ENCODE results near the gene INPP5D. TPM values are rescaled to one million over a fixed set of nuclear protein-coding genes. Genes with fewer than 3 reads are reported as not detected.
A peak's percentile ranks its signal among the peaks of the same experiment; 100 is the strongest.
"Not testable (repeated sequence)": the region's sequence is repeated elsewhere in the genome, so short reads cannot be mapped to it uniquely, and the experiment has no call there.

INPP5D gene
- total RNA-seq, 2 donors from 2014 or later, result 64.8 to 69.3 TPM

DNA sequence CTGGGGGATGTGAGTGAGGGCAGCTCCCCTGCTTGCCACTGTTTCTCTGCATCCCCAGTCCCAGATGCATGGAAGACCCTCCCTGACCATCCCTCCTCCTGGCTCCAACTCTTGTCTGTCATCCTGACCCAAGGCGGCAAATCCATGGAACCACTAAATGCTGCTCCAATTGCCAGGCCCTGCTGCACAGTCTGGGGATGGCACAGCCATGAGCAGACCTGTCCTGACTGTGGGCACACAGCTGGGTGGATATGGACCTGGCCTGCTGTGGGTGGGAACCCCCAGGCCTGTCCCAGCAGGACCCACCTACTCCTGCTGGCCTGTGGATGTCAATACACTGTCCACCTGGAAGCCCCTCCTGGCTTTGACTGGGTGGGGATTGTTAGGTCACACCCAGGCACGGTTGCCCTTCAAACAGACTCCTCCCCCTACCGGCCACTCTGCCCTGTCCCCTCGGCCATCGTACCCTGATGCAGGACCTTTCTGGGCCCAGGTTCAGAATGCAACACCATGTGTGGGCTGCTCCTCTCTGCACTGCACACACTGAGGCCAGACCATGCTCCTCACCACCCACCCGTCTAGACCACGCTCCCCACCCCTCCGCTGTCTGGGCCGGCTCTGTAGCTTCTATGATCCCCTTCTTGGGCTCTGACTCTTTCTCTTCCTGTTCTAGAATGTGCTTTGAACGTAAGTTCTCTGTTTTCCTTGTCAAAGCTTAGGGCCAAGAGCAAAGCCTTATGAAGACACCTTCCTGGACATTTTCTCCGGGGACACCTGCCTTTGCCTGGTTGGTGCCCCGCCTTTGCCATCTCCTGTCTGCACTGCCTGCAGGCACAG is 57.9 kb downstream of the INPP5D start:
- DNase-seq (no peak), ATAC-seq (replicated peaks in 1 of 2) (no peak)
- H3K4me1 Mint-ChIP-seq (ENCODE audit: low read depth), result peaks cover 59% of the 10 kb centered on the region
- H3K9me3 Mint-ChIP-seq, result no peaks in the 10 kb centered on the region
- H3K4me3 Mint-ChIP-seq, result no peak overlapping the region
- no peaks in the 10 kb centered on the region for H3K27me3 Mint-ChIP-seq (ENCODE audit: low read depth)
- H3K27ac Mint-ChIP-seq, result peak overlapping the region; percentile 85
- peaks cover 8 to 18% of the 10 kb centered on the region in 2 donors for H3K36me3 Mint-ChIP-seq (ENCODE audit: insufficient read depth in 2 of 2)

DNA sequence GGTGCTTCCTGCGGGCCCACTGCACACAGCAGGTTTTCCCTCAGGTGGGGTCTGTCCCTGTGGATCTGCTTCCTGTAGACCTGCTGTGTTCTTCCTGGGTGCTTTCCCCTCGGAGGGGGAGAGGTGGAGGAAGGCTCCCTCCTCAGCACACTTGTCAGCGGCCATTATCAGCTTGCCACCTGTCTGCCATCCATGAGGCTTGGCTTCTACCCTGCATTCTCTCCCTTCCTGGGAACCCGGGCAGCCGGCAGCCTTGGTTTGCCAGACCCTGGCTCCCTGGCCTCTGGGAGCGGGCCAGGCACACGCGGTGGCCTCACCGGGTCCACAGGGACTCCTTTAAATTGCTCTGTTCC is 58.5 kb downstream of the INPP5D start:
- Mint-ChIP-seq H3K36me3 (ENCODE audit: insufficient read depth in 2 of 2) (peaks cover 9 to 23% of the 10 kb centered on the region in 2 donors), H3K27ac (peak overlapping the region; percentile 85), H3K9me3 (no peaks in the 10 kb centered on the region), H3K4me1 (ENCODE audit: low read depth) (peaks cover 54% of the 10 kb centered on the region), H3K4me3 (no peak overlapping the region), H3K27me3 (ENCODE audit: low read depth) (no peaks in the 10 kb centered on the region)
- no peak for ATAC-seq (replicated peaks in 1 of 2)
- no peak for DNase-seq

DNA sequence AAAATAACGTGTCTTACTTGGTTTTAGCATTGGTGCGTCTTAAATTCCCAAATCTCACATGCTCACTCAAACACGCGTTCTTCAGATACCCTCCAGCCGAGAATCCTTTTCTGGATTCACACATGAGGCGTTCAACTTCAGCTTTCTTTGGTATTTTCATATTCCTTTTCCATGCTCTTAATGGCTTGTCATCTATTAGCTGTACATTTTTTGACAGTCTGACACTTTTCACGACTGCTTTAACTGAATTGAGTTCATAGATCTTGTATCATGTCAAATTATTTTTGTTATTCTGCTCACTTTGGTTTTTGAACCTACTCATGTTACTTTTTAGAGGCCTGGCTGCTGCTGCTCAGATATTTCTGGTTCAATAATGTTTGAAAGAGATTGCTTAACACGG is 59.0 kb downstream of the INPP5D start:
- Mint-ChIP-seq H3K27ac (peak overlapping the region; percentile 85), H3K4me3 (no peak overlapping the region), H3K4me1 (ENCODE audit: low read depth) (peaks cover 49% of the 10 kb centered on the region), H3K27me3 (ENCODE audit: low read depth) (no peaks in the 10 kb centered on the region), H3K36me3 (ENCODE audit: insufficient read depth in 2 of 2) (peaks cover 10 to 24% of the 10 kb centered on the region in 2 donors), H3K9me3 (no peaks in the 10 kb centered on the region)
- ATAC-seq (replicated peaks in 1 of 2), result no peak
- DNase-seq, result no peak

DNA sequence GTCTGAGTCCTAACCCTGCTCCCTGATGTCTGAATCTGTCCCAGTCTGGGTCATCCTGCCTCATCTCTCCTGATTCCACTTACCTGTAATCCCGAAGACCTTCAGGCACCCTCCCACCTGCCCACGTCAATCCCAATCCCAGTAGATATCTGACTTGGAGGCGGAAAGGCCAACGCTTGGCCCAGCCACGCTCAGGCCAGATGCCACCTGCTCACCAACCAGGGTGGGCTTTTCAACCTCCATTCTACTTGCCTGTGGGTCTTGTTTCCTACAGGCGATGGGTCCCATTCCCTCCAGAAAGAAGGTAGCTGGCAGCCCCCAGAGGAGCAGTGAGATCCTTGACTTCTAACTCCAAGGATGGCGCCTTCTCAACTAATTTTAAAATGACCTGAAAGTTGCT is 59.7 kb downstream of the INPP5D start:
- peaks cover 10 to 24% of the 10 kb centered on the region in 2 donors for H3K36me3 Mint-ChIP-seq (ENCODE audit: insufficient read depth in 2 of 2)
- peaks cover 42% of the 10 kb centered on the region for H3K4me1 Mint-ChIP-seq (ENCODE audit: low read depth)
- H3K27ac Mint-ChIP-seq, result no peak overlapping the region
- no peak overlapping the region for H3K4me3 Mint-ChIP-seq
- no peaks in the 10 kb centered on the region for H3K9me3 Mint-ChIP-seq
- DNase-seq, result no peak
- ATAC-seq (replicated peaks in 1 of 2), result no peak
- H3K27me3 Mint-ChIP-seq (ENCODE audit: low read depth), result no peaks in the 10 kb centered on the region

DNA sequence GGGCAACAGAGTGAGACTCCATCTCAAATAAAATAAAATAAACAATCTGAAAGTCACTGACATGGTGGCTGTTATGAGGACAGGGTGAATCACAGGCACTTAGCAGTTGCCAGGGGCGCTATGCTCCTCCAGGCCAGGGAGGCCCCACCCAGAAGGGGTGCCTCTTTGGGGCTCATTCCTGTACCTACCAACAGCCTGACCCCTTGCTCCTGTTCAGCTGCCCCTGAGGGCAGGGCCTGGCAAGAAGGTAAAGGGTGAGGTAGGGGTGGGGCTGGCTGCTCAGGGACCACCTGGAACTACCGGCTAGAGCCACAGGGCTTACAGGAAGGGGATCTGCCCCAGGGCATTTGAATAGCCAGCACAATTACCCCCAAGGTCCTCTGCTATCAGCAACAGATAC is 60.3 kb downstream of the INPP5D start:
- no peaks in the 10 kb centered on the region for H3K27me3 Mint-ChIP-seq (ENCODE audit: low read depth)
- H3K4me3 Mint-ChIP-seq, result no peak overlapping the region
- DNase-seq (no peak), ATAC-seq (replicated peaks in 1 of 2) (no peak)
- no peaks in the 10 kb centered on the region for H3K9me3 Mint-ChIP-seq
- peaks cover 10 to 24% of the 10 kb centered on the region in 2 donors for H3K36me3 Mint-ChIP-seq (ENCODE audit: insufficient read depth in 2 of 2)
- no peak overlapping the region for H3K27ac Mint-ChIP-seq
- peaks cover 35% of the 10 kb centered on the region for H3K4me1 Mint-ChIP-seq (ENCODE audit: low read depth)

DNA sequence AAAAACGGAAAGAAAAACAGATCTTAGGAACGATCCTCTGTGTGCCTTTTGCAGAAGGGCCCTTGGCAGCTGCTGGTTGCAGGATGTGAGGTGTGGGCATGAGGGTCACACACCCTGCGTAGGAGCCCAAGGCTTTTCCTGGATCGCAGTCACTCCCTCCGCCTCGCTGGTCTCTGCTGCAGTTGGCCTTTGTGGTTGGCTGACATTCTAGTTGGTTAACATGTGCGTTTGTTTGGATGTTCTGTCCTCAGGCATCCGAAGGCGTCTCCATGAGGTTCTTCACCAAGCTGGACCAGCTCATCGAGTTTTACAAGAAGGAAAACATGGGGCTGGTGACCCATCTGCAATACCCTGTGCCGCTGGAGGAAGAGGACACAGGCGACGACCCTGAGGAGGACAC is 61.7 kb downstream of the INPP5D start:
- H3K36me3 Mint-ChIP-seq (ENCODE audit: insufficient read depth in 2 of 2), result peaks cover 10 to 26% of the 10 kb centered on the region in 2 donors
- no peak overlapping the region for H3K27ac Mint-ChIP-seq
- H3K4me1 Mint-ChIP-seq (ENCODE audit: low read depth), result peaks cover 27% of the 10 kb centered on the region
- ATAC-seq (replicated peaks in 1 of 2) (no peak), DNase-seq (no peak)
- H3K27me3 Mint-ChIP-seq (ENCODE audit: low read depth), result no peaks in the 10 kb centered on the region
- no peak overlapping the region for H3K4me3 Mint-ChIP-seq
- no peaks in the 10 kb centered on the region for H3K9me3 Mint-ChIP-seq

DNA sequence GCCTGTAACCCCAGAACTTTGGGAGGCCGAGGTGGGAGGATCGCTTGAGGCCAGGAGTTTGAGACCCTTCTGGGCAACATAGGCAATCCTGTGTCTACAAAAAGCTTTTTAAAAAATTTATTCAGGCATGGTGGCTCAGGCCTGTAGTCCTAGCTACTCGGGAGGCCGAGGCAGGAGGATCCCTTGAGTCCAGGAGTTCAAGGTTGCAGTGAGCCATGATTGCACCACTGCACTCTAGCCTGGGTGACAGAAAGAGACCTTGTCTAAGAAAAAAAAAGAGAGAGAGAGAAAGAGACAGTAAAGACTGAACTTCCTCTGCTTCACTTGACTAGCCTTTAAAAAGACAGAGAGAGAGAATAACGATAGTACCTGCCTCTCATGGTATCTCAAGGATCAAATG is 62.4 kb downstream of the INPP5D start:
- no peak overlapping the region for H3K4me3 Mint-ChIP-seq
- ATAC-seq (replicated peaks in 1 of 2), result no peak
- H3K36me3 Mint-ChIP-seq (ENCODE audit: insufficient read depth in 2 of 2), result peaks cover 10 to 30% of the 10 kb centered on the region in 2 donors
- no peaks in the 10 kb centered on the region for H3K9me3 Mint-ChIP-seq
- no peaks in the 10 kb centered on the region for H3K27me3 Mint-ChIP-seq (ENCODE audit: low read depth)
- DNase-seq, result no peak
- H3K27ac Mint-ChIP-seq, result no peak overlapping the region
- peaks cover 20% of the 10 kb centered on the region for H3K4me1 Mint-ChIP-seq (ENCODE audit: low read depth)

DNA sequence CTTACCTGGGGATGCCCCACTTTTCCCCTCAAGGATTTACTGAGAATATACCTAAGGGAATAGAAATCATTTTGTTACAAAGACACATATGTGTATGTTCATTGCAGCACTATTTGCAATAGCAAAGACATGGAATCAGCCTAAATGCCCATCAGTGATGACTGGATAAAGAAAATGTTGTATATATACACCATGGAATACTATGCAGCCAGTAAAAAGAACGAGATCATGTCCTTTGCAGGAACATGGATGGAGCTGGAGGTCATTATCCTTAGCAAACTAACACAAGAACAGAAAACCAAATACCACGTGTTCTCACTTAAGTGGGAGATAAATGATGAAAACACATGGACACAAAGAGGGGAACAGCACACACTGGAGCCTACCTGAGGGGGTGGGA is 63.4 kb downstream of the INPP5D start:
- H3K27ac Mint-ChIP-seq; ATAC-seq (replicated peaks in 1 of 2); DNase-seq; H3K4me1 Mint-ChIP-seq (ENCODE audit: low read depth); H3K4me3 Mint-ChIP-seq; H3K27me3 Mint-ChIP-seq (ENCODE audit: low read depth); H3K9me3 Mint-ChIP-seq: not testable (repeated sequence)
- peaks cover 10 to 28% of the 10 kb centered on the region in 2 donors for H3K36me3 Mint-ChIP-seq (ENCODE audit: insufficient read depth in 2 of 2)

DNA sequence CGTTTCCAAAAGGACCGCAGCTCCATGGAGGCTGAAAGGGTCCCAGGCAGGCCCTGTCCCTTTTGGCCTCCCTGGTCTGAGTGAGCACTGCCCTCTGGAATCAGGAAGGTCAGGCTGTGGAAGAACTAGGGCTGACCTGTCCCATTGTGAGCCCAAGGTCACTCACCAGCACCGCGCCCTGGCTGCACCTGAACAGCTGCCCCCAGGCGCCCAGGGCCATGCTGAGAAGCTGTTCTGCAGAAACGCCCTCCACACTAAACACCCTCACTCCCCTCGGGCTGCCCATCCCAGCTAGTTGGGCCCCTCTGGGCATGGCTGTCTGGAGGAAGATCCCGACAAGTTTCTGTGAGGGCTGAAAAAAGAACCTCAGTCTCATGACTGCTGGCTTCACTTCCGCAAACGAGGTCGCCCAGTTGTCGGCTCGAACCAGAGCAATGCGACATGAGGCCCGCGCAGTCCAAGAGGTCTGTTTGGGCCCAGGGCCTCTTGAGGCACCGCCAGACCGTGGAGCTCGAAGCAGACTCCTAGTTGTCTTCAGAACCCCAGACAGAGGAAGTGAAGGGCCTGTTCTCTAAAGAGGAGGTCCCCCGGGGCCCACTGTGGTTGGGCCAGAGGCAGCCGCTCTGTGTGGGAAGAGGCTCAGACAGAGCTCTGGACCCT is 64.4 kb downstream of the INPP5D start:
- no peaks in the 10 kb centered on the region for H3K9me3 Mint-ChIP-seq
- no peak overlapping the region for H3K27ac Mint-ChIP-seq
- H3K4me3 Mint-ChIP-seq, result no peak overlapping the region
- ATAC-seq (replicated peaks in 1 of 2), result no peak
- H3K4me1 Mint-ChIP-seq (ENCODE audit: low read depth), result peaks cover 5% of the 10 kb centered on the region
- H3K36me3 Mint-ChIP-seq (ENCODE audit: insufficient read depth in 2 of 2), result peaks cover 10 to 21% of the 10 kb centered on the region in 2 donors
- no peak for DNase-seq
- H3K27me3 Mint-ChIP-seq (ENCODE audit: low read depth), result no peaks in the 10 kb centered on the region

DNA sequence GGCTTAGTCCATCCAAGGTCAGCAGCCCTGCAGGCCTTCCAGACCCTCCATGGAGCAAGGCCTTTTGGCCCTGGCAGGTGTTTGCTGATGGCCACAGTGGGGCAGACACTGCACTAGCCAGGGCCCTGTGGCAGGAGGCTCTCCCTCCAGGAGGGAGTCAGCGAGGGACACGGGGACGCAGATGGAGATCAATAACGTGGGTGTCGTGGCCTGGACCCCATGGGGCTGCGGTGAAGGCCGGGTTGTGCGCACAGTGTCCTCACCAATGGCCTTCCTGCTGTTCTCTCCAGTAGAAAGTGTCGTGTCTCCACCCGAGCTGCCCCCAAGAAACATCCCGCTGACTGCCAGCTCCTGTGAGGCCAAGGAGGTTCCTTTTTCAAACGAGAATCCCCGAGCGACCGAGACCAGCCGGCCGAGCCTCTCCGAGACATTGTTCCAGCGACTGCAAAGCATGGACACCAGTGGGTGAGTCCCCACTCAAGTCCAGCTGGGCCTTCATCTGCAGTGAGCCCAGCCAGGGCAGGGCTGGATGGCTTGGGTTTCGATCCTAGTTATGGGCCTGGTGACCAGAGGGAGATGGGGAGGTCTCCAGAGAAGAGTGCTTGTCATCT is 65.4 kb downstream of the INPP5D start:
- ATAC-seq (replicated peaks in 1 of 2), result no peak
- Mint-ChIP-seq H3K27me3 (ENCODE audit: low read depth) (no peaks in the 10 kb centered on the region), H3K9me3 (no peaks in the 10 kb centered on the region), H3K4me1 (ENCODE audit: low read depth) (peaks cover 12% of the 10 kb centered on the region), H3K36me3 (ENCODE audit: insufficient read depth in 2 of 2) (peaks cover 12 to 24% of the 10 kb centered on the region in 2 donors), H3K27ac (no peak overlapping the region), H3K4me3 (no peak overlapping the region)
- no peak for DNase-seq

DNA sequence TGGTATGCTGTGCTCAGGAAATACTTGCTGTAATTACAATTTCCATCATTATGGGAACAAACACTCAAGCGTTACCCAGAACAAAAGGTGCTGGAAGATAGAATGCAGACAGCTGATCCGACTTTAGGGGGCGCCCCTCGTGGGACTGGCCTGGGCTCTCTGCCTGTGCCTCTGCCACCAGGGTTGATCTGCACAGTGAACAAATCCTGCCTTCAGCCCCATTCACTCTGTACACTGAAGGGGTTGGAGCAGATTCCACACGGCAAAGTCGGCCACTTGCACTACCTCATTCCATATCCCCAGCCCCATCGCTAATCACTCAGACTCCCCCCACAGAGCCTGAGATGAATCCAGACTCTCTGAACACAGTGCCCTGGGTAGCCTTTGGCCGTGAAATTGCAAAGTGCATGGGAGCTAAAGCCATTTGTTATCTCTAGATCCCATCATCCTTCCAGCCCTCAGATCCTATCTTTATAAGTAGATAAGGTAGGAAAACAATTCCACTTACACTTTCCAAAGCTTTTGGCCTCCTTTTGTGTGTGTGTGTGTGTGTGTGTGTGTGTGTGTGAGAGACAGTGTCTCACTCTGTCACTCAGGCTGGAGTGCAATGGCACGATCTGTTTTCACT is 69.3 kb downstream of the INPP5D start:
- H3K36me3 Mint-ChIP-seq (ENCODE audit: insufficient read depth in 2 of 2), result peaks cover 12 to 29% of the 10 kb centered on the region in 2 donors
- no peaks in the 10 kb centered on the region for H3K27me3 Mint-ChIP-seq (ENCODE audit: low read depth)
- DNase-seq, result no peak
- no peak overlapping the region for H3K27ac Mint-ChIP-seq
- H3K4me1 Mint-ChIP-seq (ENCODE audit: low read depth), result peaks cover 12% of the 10 kb centered on the region
- ATAC-seq (replicated peaks in 1 of 2), result no peak
- H3K4me3 Mint-ChIP-seq, result no peak overlapping the region
- H3K9me3 Mint-ChIP-seq, result peaks cover 0 to 3% of the 10 kb centered on the region in 2 donors

DNA sequence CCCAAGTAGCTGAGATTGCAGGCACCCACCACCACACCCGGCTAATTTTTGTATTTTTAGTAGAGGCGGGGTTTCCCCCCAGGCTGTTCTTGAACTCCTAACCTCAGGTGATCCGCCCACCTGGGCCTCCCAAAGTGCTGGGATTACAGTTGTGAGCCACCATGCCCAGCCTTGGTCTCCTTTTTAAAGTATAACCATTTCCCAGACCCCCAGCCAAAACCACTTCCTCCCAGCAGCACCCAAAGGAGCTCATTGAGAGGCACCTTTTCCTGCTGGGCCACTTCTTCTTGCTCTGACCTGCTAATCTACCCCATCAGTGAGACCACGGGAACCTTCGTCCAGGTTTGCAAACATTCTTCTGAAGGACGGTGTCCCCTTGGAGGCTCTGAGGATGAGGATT is 69.9 kb downstream of the INPP5D start:
- Mint-ChIP-seq H3K27ac (peak overlapping the region; percentile 77), H3K36me3 (ENCODE audit: insufficient read depth in 2 of 2) (peaks cover 15 to 33% of the 10 kb centered on the region in 2 donors), H3K4me1 (ENCODE audit: low read depth) (peaks cover 12% of the 10 kb centered on the region), H3K27me3 (ENCODE audit: low read depth) (no peaks in the 10 kb centered on the region), H3K9me3 (peaks cover 3 to 4% of the 10 kb centered on the region in 2 donors), H3K4me3 (peak overlapping the region in 1 of 2 donors; percentile 44)
- no peak for DNase-seq
- no peak for ATAC-seq (replicated peaks in 1 of 2)

DNA sequence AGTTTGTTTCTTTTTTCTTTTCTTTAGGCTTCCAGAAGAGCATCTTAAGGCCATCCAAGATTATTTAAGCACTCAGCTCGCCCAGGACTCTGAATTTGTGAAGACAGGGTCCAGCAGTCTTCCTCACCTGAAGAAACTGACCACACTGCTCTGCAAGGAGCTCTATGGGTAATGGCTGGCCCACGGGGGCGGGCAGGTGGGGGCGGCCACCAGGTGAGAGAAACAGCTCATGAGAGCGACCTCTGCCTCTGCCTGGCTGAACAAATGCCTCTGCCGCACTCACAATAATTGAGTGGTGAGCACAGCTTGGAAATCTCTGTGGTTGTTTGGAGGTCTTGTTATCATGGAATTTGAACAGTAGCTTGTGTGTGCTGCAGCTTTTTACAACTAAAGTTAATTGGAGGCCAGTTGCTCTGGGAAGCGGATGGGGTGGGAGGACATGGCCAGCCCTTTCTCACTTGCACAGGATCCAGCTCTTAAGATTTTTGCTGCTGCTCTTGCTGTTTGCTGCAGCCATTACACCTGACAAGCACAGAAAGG is 70.4 kb downstream of the INPP5D start:
- Mint-ChIP-seq H3K9me3 (peaks cover 3 to 4% of the 10 kb centered on the region in 2 donors), H3K4me3 (no peak overlapping the region), H3K36me3 (ENCODE audit: insufficient read depth in 2 of 2) (peaks cover 16 to 35% of the 10 kb centered on the region in 2 donors), H3K4me1 (ENCODE audit: low read depth) (peaks cover 12% of the 10 kb centered on the region), H3K27me3 (ENCODE audit: low read depth) (no peaks in the 10 kb centered on the region), H3K27ac (peak overlapping the region; percentile 77)
- ATAC-seq (replicated peaks in 1 of 2) (no peak), DNase-seq (no peak)
